ENCODE measurements around the gene OR4K13.

OR4K13 gene, protein sequence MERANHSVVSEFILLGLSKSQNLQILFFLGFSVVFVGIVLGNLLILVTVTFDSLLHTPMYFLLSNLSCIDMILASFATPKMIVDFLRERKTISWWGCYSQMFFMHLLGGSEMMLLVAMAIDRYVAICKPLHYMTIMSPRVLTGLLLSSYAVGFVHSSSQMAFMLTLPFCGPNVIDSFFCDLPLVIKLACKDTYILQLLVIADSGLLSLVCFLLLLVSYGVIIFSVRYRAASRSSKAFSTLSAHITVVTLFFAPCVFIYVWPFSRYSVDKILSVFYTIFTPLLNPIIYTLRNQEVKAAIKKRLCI

DNA sequence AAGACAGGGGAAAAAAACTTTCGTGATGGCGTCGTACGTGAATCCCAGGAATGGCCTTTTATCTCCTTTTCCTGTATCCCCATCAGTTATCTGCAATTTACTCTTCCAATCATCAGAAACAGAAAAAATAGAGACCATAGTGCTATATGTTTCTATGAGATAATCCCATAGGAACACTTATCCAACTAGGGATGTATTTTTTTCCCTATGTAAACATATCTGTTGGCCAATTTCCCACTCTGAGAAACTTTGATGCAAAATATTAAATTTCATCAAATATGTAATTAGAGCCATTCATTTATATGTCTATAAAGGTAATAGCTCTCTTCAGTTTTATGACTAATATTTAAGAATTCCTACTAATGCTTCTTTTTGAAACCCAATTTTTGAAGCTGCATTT, at the start of gene OR4K13:
Gene OR4K13, minus strand, starts transcription at position 101 of the 400 bp plus-strand sequence. CDS start 1,280 bp downstream, outside the sequence.
- no peak for DNase-seq

DNA sequence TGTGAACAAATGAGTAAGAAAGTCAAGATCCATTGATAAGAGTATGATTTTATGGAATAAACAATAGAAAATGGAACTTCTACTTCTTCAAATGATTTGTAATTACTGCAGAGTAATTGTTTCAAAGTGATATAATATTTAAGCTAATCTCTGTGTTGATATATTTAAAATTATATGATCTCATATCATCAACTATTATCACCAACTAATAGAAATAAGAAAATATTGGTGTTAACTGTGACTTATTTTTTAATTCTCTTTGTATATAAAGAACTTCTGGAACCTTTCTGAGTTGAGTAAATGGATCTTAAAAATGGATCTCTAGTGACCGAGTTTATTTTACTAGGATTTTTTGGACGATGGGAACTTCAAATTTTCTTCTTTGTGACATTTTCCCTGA, 23.9 kb upstream of the OR4K13 start, which contains the start of gene OR4L1:
Gene OR4L1, plus strand, starts transcription at position 301 of the 400 bp plus-strand sequence. Its CDS starts 0 bp downstream, at position 301.
- no peak for DNase-seq

DNA sequence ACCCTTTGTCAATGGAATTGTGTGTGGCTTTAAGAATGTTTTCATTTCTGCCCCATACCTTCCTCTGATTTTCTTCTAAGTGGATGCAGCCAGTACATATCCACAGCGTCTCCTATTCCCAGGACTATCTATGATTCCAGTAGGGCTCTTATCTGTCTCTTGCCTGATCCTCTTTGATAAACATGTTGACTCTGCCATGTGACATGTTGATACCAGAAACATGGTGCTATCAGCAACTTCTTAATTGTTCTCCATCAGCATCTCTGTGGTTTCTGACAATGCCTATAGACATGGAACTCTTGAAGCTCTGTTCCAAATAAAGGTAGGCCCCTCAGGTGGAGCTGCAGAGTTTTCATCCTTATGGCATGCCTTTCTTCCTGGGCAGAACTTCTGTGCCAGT, 12.4 kb upstream of the OR4K13 start:
- DNase-seq: no peak

DNA sequence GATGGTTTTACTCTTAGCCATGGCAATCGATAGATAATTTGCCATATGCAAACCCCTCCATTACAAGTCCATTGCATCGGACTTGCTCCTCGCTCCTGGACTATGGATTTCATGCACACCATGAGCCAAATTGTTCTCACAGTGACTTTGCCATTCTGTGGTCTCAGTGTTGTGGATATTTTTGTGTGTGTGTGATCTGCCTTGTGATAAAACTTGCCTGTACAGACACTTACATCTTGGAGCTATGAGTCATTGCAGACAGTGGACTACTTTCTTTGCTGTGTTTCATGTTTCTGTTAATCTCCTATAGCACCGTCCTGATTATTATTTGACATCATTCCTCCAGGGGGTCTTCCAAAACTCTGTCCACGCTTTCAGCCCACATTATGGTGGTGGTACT, 8.4 kb upstream of the OR4K13 start:
- DNase-seq: no peak

DNA sequence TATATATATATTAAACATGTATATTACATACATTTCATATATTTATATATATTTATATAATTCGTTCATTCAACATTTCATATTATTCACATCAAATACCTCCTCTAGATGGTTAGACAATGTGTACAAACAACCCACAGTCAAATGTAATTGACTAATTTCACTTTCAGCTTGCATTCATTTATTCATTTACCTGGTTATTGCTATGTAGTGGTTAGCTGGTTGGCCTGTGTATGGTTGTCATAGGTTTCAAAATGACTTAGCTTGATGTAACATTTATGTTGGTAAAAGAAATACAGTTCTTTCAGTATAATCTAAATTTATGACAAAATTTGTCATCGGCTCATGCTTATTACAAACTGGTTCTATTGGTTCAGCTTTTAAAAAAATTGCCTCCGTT, 389 bp downstream of the OR4K13 start:
- no peak for DNase-seq

DNA sequence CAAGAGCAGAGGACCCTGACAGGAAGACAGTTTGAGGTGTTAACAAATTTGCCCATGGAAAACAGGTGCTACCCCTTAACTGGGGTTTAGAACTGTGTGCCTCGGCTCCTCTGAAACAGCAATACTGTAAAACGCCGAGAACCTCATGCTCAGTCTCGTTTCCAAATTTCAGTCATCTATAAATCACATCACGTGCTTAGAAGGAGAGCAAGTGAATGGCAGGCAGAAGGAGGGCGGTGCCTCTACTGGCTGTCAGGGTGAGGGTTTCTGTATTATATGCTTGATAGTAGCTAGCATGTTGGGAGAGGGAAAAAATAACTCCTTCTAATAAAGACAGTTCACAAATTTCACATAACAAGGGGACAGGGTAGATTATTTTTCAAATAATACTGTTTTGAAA, 4.8 kb downstream of the OR4K13 start:
- no peak for DNase-seq

DNA sequence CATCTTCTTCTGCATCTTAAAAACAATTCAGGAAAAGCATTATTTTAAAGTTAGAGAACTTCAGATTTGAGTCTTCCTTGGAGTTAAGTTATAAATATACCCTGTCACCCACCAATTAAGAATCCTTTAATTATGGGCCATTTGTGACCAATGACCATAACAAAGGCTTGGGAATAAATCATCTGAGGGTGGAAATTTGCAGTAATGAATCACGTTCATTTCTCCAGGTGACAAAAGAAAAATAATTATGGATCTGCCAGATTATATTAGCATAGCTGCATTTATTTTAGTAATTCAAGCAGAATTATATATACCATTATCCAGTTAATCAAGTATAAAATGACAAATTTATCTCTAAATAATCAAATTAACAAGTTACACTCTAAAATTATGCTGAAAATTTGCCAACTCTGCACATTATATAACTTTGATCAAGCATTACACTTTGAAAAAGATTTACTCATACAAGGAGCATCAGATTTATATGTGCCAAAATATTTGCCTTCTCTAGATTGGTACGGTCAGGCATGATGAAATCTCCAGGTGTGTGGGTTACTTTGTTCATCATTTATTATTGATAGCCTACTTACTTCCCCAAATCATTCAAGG, 16.5 kb downstream of the OR4K13 start, which contains the start of gene OR4K14:
Gene OR4K14, minus strand, starts transcription at position 51 of the 609 bp plus-strand sequence. CDS start 4,114 bp downstream, outside the sequence.
- no peak for DNase-seq

DNA sequence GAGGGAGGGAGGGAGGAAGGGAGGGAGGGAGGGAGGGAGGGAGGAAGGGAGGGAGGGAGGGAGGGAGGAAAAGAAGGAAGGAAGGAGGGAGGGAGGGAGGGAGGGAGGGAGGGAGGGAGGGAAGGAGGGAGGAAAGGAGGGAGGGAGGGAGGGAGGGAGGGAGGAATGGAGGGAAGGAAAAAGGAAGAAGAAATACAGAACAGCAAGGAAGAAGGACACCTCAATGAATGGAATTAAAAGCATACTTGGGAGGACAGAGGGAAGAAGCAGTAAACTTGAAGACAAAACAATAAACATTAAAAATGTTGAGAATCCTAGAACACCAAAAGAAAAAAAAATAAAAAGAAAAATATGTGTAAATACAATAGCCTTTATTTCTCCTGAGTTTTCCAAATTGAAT, 27.7 kb downstream of the OR4K13 start:
- no peak for DNase-seq

DNA sequence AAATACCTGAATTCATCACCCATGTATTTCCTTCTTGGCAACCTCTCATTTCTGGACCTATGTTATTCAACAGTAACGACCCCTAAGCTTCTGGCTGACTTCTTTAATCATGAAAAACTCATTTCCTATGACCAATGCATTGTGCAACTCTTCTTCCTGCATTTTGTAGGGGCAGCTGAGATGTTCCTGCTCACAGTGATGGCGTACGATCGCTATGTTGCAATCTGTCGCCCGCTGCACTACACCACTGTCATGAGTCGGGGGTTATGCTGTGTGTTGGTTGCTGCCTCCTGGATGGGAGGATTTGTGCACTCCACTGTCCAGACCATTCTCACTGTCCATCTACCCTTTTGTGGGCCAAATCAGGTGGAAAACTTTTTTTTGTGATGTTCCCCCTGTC, 33.5 kb downstream of the OR4K13 start:
- no peak for DNase-seq

DNA sequence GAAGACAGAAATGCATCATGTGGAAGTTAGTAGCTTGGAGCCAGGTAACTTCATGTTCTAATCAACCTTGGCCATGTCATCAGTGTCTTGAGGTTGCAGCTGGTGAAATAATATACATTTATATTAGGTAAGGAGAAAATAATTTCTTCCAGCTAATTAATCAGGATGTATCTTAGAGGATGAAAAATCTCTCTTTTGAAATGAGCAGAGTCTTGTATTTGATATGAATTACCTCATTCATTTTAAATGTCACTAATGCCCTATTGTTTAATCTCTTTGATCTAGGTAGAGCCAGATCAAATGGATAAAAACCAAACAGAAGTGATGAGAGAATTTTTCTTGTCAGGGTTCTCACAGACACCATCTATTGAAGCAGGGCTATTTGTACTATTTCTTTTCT, 34.0 kb downstream of the OR4K13 start, which contains the start of gene OR4Q2:
Gene OR4Q2, plus strand, starts transcription at position 301 of the 400 bp plus-strand sequence.
- no peak for DNase-seq

DNA sequence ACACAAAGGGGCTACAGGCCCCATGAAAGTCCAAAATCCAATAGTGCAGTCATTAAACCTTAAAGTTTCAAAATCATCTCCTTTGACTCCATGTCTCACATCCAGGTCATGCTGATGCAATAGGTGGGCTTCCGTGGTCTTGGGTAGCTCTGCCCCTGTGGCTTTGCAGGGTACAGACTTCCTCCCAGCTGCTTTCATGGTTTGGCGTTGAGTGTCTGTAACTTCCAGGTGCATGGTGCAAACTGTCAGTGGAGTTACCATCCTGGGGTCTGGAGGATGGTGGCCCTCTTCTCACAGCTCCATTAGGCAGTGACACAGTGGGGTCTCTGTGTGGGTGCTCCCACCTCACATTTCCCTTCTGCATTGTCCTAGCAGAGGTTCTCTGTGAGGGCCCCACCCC, 42.4 kb downstream of the OR4K13 start:
- no peak for DNase-seq

Measured in NCI-H2029 treated with DMSO at 0.1 percent for 48 hours (cell line).